HuH-7.5 (cell line): ENCODE results near the gene KLHDC10.
"Not testable (repeated sequence)": the region's sequence is repeated elsewhere in the genome, so short reads cannot be mapped to it uniquely, and the experiment has no call there.

Experiments used
- DNase-seq: peaks from one replicate; pipeline ENCODE4 v3.0.0; 2011; ENCODE audit warnings: low spot score

The KLHDC10 gene

GRCh38 chr7:130118294-130118693, 48.0 kb downstream of the KLHDC10 start:
- no peak for DNase-seq

DNA sequence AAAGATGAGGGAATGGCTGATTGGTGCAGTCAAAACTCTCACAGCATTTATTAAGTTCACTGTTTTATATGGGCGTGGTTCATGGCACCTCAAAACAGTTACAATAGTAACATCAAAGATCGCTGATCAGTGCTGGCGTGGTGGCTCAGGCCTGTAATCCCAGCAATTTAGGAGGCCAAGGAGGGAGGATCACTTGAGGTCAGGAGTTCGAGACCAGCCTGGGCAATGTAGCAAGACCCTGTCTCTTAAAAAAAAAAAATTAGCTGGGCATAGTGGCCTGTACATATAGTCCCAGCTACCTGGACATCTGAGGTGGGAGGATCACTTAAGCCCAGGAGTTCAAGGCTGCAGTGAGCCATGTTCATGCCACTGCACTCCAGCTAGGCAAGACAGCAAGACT, 48.5 kb downstream of the KLHDC10 start:
- no peak for DNase-seq

GRCh38 chr7:130123501-130123900, 53.2 kb downstream of the KLHDC10 start:
- DNase-seq, result no peak

DNA sequence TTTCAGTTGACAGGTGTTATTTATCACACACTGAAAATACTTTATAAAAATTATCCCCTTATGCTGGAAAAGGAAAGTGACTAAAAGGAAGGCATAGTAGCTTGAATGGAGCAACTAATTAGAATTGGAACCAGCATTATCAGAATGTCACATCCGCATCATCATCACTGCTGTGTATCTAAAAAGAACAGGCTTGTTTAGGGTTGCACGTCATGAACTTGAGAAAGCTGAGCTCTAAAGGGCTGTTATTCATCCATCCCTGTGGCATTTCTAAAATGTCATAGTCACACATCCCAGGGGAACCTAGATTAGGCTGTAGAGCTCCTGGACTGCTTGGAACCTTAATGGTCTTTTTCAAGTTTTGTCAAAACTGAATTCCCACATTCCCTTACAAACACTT, 54.4 kb downstream of the KLHDC10 start:
- no peak for DNase-seq

DNA sequence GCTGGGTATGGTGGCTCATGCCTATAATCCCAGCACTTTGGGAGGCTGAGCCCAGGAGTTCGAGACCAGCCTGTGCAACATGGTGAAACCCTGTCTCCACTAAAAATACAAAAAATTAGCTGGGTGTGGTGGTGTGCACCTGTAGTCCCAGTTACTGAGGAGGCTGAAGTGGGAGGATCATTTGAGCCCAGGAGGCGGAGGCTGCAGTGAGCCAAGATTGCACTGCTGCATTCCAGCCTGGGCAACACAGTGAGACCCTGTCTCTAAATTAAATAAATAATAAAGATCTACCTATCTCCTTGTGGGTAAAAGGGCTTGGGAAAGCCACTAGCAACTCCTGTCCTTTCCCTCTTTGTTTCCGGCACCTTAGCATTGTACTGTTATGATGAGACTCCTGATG, 56.5 kb downstream of the KLHDC10 start:
- not testable (repeated sequence) for DNase-seq

DNA sequence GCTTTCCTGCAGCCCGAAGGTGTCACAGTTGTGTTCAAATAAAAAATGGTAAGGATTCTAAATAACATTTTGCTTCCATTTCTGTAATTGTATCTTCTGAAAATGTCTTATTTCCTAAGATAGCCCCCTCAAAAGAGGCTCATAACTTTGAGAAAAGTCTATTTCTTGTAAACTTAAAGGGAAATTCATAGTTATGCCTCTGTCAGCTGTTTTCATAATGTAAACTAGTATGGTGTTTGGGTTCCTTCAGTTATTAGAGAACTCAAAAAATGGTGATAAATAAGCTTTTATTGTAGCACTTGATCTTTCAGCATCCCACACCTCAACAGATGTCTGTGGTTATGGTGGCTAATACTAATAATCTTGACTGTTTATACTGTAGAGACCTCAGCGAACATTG, 57.1 kb downstream of the KLHDC10 start:
- no peak for DNase-seq

DNA sequence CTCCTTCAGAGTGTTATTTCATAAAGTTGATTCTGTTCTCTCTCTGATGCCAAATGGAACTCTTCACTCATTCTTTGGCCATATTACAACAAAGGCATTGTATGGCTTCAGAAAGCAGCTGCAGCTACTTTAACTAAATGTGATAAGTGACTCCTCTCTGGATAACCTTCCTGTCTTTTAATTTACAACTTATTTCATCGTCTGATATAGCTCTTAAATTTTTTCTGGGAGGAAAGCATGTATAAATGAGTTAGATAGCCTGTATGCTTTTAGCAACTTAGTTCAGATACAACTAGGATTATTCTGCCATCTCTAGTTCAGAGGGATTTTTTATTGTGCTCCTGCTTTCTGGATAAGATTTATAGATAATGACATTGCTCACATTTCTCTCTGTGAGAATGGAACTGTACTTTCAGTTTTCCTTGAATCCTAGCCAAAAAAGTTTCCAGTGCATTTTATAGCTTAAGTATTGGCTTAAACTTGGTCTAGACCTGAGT, 57.5 kb downstream of the KLHDC10 start:
- no peak for DNase-seq

GRCh38 chr7:130129011-130129411, 58.7 kb downstream of the KLHDC10 start:
- DNase-seq, result no peak

DNA sequence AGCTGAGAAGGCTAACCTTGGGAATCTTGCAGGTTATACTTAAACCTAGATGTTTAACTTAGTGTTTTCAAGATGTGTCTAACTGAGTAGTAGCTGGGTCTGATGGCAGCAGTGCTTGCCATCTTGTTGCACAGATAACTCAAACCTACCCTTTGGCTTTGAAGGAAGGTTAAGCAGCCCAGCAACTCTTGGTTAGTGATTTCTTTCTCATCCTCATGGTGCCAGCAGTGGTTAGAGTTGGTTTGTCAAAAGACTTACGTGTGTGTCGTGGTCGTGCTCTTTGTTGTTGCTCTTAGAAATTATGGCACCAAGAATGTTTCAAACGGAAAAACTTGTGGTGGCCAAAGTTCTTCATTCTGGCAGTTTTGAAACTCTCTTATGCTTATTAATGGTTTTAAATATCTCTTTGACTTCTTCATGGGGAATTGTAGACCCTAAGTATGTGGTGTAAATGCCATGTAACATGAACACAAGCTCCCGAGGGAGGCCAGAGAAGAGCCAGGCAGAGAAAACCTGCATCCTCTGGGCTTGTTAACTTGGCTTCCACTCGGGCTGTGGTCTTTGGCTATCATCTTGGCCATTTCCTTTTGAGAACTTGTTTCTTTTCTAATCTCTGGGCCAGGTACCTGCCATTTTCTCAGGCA, 61.0 kb downstream of the KLHDC10 start:
- DNase-seq, result no peak

DNA sequence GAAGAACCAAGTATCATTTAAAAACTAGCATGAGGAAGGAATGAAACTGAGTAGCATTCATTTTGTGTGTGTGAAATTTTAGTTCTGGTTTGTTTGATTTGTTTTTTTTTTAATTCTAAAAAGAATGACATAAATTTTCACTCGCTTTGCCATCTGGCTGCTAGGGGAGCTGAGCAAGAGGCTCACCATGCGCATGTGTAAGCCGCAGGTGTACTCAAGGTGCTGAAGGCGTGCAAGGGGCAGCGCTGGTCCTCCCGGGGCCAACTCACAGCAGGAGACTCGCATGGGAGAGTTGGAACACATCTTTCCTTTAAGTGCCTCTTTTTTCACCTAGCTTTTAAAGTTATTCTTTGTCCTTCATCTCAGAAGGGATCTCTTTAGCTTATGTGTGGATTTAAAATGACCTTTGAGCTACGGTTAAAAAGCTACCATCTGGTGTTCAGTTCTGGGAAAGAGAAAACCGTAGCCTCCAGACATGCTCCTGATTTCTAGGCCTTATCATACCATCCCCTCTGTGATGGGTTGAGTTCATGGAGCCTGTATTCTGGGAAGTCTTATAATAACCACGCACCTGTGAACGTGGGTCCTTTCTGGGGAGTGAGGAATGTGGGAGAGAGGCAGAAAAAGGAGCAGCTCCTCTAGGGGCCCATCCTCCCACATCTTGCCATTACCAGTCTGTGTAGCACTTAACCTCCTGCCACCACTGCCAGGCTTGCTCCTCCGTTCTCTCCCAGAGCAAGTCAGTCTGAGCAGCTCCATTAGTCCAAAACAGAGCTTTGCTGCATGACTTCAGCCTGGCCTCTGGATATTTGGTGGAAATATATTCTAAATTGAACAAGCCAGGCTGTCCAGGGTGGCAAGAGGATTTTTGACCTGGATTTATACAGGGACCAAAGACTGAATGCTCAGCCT, 61.9 kb downstream of the KLHDC10 start:
- DNase-seq, result no peak

- DNase-seq, result no peak
Observed at GRCh38 chr7:130133029-130133782, 62.9 kb downstream of the KLHDC10 start.

- DNase-seq, result no peak
Observed at GRCh38 chr7:130134106-130134636, 63.8 kb downstream of the KLHDC10 start.

DNA sequence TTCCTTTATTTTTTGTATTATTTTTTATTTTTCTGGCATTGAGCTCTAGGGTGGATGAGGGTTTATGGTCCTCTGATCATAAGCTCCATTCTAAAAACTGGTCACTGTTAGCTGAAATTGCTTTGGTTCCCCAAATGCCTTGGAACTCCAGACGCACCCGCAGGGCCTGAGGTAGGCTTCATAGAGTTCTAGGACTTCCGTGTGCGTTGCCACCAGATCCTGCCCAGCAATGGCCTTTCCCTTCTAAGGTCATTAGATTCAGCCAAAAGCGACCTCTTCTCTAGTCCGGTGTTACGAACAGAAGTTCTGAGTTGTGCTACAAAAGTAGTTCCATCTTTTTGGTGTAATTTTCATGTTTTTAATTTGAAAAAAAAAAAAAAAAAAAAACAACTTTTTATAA, 64.4 kb downstream of the KLHDC10 start:
- no peak for DNase-seq

DNA sequence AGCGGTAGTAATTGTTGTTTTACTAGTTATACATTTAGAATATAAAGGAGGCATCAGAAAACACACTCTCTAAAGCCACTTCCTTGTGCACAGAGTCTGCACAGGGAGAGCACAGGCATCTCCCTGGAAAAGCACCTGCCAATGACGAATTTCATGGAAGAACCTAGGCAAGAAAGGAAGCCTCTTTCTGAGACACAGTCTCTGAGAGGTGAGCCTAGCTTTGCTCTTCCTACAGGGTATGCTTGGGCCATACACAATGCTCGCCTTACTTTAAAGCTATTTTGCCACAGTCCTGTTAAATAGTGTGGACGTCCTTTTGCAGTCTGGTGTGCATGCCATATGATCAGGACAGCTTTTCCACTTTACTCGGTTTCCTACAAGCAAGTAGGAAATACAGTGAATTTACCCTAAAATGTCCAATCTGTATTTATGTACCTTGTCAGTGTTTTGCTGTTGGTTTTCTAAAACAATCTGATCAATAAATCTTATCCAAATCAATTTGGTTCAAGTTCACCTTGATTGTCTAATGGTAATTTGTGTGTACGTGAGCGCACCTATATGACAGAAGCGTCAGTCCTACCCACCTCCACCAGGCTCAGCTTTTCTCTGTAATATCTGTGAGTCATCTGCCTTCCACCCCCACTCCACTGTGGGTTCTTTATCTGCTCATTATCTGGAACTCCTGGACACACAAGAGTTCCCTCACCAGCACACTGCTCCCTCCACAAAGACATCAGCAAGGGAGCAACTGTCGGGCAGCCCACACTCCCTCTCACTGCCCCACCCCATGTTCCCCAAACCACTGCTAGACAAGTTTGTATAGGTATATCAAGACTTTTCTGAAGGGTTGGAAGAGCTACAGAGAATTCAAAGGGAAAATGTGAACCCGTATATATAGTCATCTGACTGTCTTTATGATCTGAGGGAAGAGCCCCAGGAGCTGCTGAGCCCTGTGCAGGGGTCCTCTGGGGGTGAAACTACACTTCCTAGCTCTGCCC, 65.2 kb downstream of the KLHDC10 start:
- DNase-seq, result no peak

GRCh38 chr7:130136579-130137167, 66.3 kb downstream of the KLHDC10 start:
- no peak for DNase-seq

GRCh38 chr7:130137207-130137606, 66.9 kb downstream of the KLHDC10 start:
- no peak for DNase-seq

DNA sequence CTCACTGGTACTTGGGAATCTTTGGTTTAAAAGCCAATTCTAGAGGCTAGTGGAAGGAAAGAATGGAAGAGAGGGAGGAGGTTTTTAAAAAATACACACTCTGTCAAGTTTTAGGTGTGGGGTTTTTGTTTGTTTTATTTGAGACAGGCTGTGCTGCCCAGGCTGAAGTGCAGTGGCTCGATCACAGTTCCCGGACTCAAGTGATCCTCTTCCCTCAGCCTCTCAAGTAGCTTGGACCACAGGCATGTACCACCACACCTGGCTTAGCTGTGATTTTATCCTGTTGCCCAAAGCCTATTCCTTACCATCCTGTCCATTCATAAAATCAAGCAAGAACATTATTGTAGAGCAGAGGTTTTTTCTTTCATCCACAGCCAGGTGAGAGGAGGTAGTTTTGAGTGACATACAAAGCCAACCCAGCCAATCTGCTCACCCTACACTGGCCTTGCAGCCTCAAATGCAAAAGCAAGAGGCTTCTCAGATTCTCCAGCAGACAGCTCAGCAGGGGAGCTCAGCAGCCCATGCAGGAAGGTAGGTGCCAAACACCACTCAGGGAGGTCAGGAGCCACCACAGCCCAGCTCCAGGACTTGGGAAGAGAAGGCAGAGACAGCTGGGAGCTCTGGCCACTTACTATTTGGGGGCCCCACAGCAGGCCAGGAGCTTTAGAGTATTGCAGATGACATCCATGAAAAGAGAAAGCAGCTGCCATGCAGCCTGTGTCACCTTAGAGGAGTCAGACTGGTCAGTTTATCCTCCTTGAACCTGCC, 69.0 kb downstream of the KLHDC10 start:
- DNase-seq, result no peak

- DNase-seq, result no peak
Observed at GRCh38 chr7:130140551-130141160, 70.3 kb downstream of the KLHDC10 start.

DNA sequence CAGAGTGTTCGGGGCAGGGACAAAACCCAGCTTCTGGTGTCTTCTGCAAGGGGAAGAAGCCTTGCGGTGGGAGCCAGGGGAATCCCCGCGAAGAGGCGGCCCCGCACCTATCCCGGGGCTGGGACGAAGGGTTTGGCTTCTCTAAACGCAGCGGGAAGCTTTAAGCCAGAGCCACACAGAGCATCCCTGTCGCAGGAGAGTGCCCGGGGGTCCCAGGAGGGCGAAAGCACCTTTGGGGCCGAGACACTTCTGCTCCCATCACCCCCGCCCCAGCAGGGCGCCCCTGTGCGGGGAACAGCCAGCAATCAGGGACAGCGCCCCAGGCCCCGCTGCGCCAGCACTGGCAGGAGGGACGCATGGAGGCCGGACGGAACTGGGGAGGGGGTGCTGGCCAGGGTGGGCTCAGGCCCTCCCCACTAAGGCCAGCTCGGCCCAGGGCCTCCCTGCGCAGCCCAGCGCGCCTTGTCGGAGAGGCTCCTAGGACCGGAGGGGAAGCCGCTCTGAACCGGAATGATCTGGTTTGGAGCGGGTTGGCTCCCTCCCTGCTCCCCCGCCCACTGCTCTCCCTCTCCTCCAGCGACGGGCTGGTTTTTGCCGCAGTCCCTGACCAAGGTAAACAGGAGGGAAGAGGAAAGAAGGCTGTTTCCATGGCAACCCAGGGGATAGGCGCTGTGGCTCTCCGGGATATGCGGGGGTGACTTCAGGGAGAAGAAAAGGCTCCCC, 71.0 kb downstream of the KLHDC10 start:
- no peak for DNase-seq
